ENCODE measurements around the gene SLC6A1.

SLC6A1 gene

DNA sequence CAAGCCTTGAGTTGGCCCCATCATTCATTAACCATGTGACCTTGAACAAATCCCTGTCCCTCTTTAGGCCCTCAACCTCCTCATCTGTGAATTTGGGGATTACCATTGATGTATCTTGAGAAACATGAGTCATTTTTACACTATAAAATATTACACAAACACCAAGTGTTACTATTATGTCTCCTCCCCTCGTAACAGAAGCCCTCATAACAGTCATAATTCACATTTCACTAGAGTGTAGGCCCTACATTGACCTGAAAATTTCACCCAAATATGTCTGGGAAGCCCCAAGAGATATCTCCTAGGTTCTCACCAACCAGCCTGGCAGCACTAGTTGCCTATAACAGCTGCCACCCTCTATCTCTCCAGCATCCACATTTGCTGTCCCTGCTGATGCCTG lies 15.8 kb upstream of the SLC6A1 start:
- Histone ChIP-seq H3K9me3 (no peaks in the 10 kb centered on the region), H3K36me3 (no peaks in the 10 kb centered on the region), H3K4me3 (no peak overlapping the region), H3K27me3 (peaks cover 0 to 22% of the 10 kb centered on the region in 2 donors), H3K27ac (no peak overlapping the region), H3K4me1 (peaks cover 0 to under 1% (median under 1%) of the 10 kb centered on the region in 4 donors)
- intact Hi-C loops (cut with DNase I; ENCODE audit: low total_unique reads), result no loop called here
- no peak for DNase-seq
- TF ChIP-seq, protein P1, sequence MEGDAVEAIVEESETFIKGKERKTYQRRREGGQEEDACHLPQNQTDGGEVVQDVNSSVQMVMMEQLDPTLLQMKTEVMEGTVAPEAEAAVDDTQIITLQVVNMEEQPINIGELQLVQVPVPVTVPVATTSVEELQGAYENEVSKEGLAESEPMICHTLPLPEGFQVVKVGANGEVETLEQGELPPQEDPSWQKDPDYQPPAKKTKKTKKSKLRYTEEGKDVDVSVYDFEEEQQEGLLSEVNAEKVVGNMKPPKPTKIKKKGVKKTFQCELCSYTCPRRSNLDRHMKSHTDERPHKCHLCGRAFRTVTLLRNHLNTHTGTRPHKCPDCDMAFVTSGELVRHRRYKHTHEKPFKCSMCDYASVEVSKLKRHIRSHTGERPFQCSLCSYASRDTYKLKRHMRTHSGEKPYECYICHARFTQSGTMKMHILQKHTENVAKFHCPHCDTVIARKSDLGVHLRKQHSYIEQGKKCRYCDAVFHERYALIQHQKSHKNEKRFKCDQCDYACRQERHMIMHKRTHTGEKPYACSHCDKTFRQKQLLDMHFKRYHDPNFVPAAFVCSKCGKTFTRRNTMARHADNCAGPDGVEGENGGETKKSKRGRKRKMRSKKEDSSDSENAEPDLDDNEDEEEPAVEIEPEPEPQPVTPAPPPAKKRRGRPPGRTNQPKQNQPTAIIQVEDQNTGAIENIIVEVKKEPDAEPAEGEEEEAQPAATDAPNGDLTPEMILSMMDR (IDR thresholded peaks at IDR 0.05), result no peak

DNA sequence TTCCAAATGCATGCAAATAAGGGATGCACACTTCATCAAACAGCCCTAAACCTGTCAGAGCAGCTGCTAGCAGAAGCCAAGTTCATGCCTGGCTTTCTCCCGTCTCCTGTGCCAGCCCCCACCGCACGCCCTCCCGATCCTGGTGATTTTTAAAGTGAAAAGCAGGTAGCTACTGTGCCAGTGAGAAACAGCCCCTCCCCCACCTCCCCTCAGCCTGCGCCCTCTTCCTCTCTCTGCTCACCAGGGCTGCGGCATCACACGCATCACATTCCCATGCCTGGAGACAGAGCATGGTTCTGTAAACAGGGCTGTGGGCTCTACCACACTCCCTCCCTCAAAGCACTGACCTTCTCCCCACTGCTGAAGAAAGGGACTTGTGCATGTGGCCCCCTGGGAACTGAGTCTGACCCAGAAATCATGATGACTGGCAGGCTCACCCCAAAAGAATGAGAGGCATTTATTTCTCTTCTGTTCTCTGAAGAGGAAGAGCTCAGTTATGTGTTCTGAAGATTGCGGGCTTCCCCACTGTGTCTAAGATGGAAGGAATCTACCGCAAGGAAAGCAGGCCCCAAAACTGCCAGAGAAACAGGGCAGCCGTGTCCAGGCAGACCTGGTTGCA lies 14.5 kb upstream of the SLC6A1 start:
- H3K4me3 ChIP-seq, result no peak overlapping the region
- peaks cover 0 to 16% of the 10 kb centered on the region in 2 donors for H3K27me3 ChIP-seq
- H3K36me3 ChIP-seq, result no peaks in the 10 kb centered on the region
- H3K27ac ChIP-seq, result no peak overlapping the region
- TF ChIP-seq, protein P1 (IDR thresholded peaks at IDR 0.05), result no peak
- no peak for DNase-seq
- peaks cover 0 to 13% (median 10%) of the 10 kb centered on the region in 4 donors for H3K4me1 ChIP-seq
- H3K9me3 ChIP-seq, result no peaks in the 10 kb centered on the region
- intact Hi-C loops (cut with DNase I; ENCODE audit: low total_unique reads), result no loop called here

DNA sequence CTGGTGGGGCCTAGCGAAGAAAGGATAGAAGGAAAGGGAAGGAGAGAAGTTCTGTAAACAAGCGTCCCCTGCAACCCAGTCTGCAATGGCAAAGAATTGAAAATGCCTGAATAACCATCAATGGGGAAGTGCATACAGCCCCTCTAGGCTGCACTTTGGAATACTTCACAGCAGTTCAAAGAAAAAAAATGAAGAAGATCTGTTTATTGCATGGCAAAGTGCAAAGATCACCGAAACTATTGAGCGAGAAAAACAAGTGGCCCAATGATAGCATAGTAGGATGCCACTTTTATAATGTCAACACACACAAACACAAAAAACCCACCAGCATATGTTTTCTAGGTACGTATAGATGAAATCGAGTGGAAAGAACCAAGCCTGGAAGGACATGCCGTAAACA lies 13.6 kb upstream of the SLC6A1 start:
- Histone ChIP-seq H3K27me3 (peaks cover 0 to 16% of the 10 kb centered on the region in 2 donors), H3K27ac (no peak overlapping the region), H3K9me3 (no peaks in the 10 kb centered on the region), H3K36me3 (no peaks in the 10 kb centered on the region), H3K4me1 (peaks cover 0 to 17% (median 12%) of the 10 kb centered on the region in 4 donors), H3K4me3 (no peak overlapping the region)
- intact Hi-C loops (cut with DNase I; ENCODE audit: low total_unique reads), result no loop called here
- TF ChIP-seq, protein P1 (IDR thresholded peaks at IDR 0.05), result no peak
- no peak for DNase-seq

DNA sequence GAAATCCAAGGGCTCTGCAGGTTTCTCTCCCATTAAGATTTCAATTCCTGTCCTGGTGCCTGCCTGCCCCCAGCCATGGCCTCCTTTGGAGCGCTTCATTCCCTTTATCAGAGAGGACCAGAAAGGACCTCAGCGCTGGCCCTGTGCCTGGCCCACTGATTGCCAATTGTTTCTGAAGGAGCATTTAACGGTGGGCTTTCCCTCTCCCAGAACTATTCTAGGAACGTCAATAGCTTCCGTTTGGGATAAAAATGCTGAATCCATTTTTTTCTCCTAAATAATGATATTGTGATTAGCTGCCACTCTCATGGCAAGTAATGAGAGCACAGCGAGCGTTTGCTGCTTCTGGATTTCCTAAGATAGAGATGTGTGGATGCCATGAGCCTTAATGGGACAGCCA lies 12.2 kb upstream of the SLC6A1 start:
- DNase-seq, result no peak
- H3K9me3 ChIP-seq, result no peaks in the 10 kb centered on the region
- H3K36me3 ChIP-seq, result no peaks in the 10 kb centered on the region
- TF ChIP-seq, protein P1 (IDR thresholded peaks at IDR 0.05), result no peak
- intact Hi-C loops (cut with DNase I; ENCODE audit: low total_unique reads), result no loop called here
- H3K4me1 ChIP-seq, result peaks cover 0 to 17% (median 12%) of the 10 kb centered on the region in 4 donors
- H3K27me3 ChIP-seq, result peaks cover 0 to 6% of the 10 kb centered on the region in 2 donors
- no peak overlapping the region for H3K27ac ChIP-seq
- no peak overlapping the region for H3K4me3 ChIP-seq

DNA sequence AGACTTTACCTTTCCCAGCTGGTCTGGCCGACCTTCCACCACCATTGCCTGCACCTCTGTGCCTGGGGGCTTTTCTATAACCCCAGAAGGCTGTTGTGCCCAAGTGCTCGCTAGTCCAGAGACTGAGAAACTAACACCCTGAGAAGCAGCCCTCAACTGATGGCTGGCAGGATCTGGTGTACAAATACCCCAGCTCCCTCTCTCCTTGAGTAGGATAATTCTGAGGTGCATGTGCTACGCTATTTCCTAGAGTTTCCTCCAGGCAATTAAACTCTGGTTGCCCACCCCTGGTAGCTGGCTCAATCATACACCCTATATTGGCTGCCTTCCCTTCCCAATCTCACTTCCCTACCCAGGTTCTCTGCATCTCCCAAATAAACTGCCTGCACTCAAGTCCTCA lies 11.5 kb upstream of the SLC6A1 start:
- DNase-seq, result no peak
- intact Hi-C loops (cut with DNase I; ENCODE audit: low total_unique reads), result no loop called here
- TF ChIP-seq, protein P1 (IDR thresholded peaks at IDR 0.05), result no peak
- Histone ChIP-seq H3K4me1 (peaks cover 0 to 17% (median 12%) of the 10 kb centered on the region in 4 donors), H3K9me3 (no peaks in the 10 kb centered on the region), H3K36me3 (no peaks in the 10 kb centered on the region), H3K27me3 (peaks cover 0 to 3% of the 10 kb centered on the region in 2 donors), H3K27ac (no peak overlapping the region), H3K4me3 (no peak overlapping the region)

Data from tibial artery (tissue), 4 donors.